HepG2 (cell line): ENCODE measurements around the gene AGT. TPM values are rescaled to one million over a fixed set of nuclear protein-coding genes. Genes with fewer than 3 reads are reported as not detected.

ENCODE experiments used
- GRHL1 ChIP-seq: sonication (generic); formaldehyde crosslinking; conservative IDR thresholded peaks from 2 replicates; pipeline ENCODE4 v1.8.0; 2022; ENCODE audit warnings: missing genetic modification reagents
- HDAC2 ChIP-seq: sonication (generic); formaldehyde crosslinking; IDR thresholded peaks from 2 replicates; pipeline ENCODE4 v1.4.0; 2020; ENCODE audit warnings: missing genetic modification reagents
- NCOA1 ChIP-seq: sonication (generic); formaldehyde crosslinking; IDR thresholded peaks from 2 replicates; pipeline ENCODE4 v1.9.0; 2021; ENCODE audit warnings: missing genetic modification reagents
- TBL1XR1 ChIP-seq: fragments of 150-350 bp; IDR thresholded peaks from 2 replicates; pipeline ENCODE4 v1.6.1; 2014; ENCODE audit warnings: borderline replicate concordance, low read length; ENCODE audit not compliant: partially characterized antibody
- ZBTB8A ChIP-seq: sonication (generic); formaldehyde crosslinking; IDR thresholded peaks from 2 replicates; pipeline ENCODE4 v1.4.0; 2020; ENCODE audit warnings: mild to moderate bottlenecking, low read depth, missing genetic modification reagents, borderline replicate concordance
- ZC3H4 ChIP-seq: sonication (generic); formaldehyde crosslinking; IDR thresholded peaks from 2 replicates; pipeline ENCODE4 v1.4.0; 2020; ENCODE audit warnings: missing genetic modification reagents, borderline replicate concordance
- ZNF382 ChIP-seq: sonication (generic); formaldehyde crosslinking; IDR thresholded peaks from 2 replicates; pipeline ENCODE4 v1.5.0; 2020; ENCODE audit warnings: missing genetic modification reagents, mild to moderate bottlenecking, borderline replicate concordance
- ZNF605 ChIP-seq: sonication (generic); formaldehyde crosslinking; IDR thresholded peaks from 2 replicates; pipeline ENCODE4 v1.8.0; 2022; ENCODE audit warnings: mild to moderate bottlenecking, missing genetic modification reagents
- ZNF83 ChIP-seq: sonication (generic); formaldehyde crosslinking; IDR thresholded peaks from 2 replicates; pipeline ENCODE4 v1.4.0; 2020; ENCODE audit warnings: missing genetic modification reagents, mild to moderate bottlenecking, borderline replicate concordance
- ZSCAN5A ChIP-seq: sonication (generic); formaldehyde crosslinking; IDR thresholded peaks from 2 replicates; pipeline ENCODE4 v1.8.0; 2022; ENCODE audit warnings: mild to moderate bottlenecking, missing genetic modification reagents, borderline replicate concordance
- polyA plus RNA-seq, 8 experiments: library from polyadenylated mRNA; depleted of rRNA in 3 of 8; stranded (reverse) in 7 of 8; unstranded in 1 of 8; fragments of >200 nt; fragmentation: Illumina TruSeq in 4 of 8; extraction: Trizol in 4 of 8; gene quantifications; 2 replicates each; pipeline versions ENCODE4 v1.2.1 to v1.2.3, GENCODE V29; 2011 to 2016; ENCODE audit warnings: low read depth in 4 of 8, missing spikeins in 1 of 8, mixed read lengths in 1 of 8; ENCODE audit not compliant: insufficient read depth in 1 of 8
- total RNA-seq, 5 experiments: library from RNA; depleted of rRNA; stranded (reverse); fragments of >200 nt; fragmentation: Illumina TruSeq; extraction: Trizol; gene quantifications; 2 replicates each; pipeline ENCODE4 v1.2.3, GENCODE V29; 2016; ENCODE audit warnings: low read depth in 1 of 5
- TF ChIP-seq, protein P1 (sequence below): sonication (generic); formaldehyde crosslinking; IDR thresholded peaks from 2 replicates; pipeline ENCODE4 v1.4.0; 2020; ENCODE audit warnings: missing genetic modification reagents
- TF ChIP-seq, protein P2 (sequence below): sonication (generic); formaldehyde crosslinking; IDR thresholded peaks from 2 replicates; pipeline ENCODE4 v1.8.1; 2022; ENCODE audit warnings: mild to moderate bottlenecking, missing genetic modification reagents
- TF ChIP-seq, protein P3 (sequence below): IDR thresholded peaks from 2 replicates; pipeline ENCODE4 v1.6.1; 2018; ENCODE audit warnings: missing genetic modification reagents

The AGT gene
- total and polyA plus RNA-seq, 2 of the 13 experiments (the other 11 are each of a cell fraction or from before 2014, with no cell fraction given), result 892 to 2,071 TPM

DNA sequence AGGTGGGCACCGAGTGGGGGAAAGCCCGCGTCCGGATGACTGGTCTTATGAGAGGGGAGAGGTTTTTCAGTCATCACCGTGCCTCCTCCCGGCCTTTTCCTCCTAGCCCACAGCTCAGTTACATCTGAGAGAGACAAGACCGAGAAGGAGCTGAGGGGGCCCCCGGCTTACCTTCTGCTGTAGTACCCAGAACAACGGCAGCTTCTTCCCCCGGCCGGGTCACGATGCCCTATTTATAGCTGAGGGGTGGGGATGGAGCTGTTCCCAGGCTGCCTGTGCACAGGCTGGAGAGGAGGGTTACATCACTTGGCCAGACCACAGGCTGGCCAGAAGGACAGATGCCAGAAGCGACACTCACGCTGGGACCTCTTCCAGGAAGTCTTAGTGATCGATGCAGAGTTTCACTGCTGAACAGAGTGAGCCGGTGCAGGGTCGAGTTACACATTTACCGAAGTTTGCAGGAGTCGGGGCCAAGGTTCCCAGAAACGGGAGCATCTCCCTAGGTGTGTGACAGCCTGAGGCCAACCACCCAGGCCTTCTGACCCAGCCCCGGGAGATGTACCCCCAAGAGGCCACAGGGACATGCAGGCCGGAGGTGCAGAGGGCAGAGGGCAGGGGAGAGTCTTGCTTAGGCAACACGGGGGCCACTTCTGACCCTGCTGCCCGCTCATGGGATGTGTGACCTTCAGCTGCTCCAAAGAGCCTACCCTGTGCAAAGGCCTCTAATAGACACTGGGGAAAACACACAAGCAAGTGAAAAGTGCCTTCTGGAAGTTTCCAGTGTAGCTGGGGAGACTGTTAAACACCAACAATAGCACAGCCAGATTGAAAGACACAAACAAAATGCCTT, at the start of gene AGT (continued):
- TF ChIP-seq GRHL1 (no peak), ZNF605 (CRISPR knock-in tag) (peak; percentile 75; the same call in 1 of the 2 replicates), ZBTB8A (CRISPR knock-in tag) (no peak), ZC3H4 (CRISPR knock-in tag) (no peak), ZNF83 (CRISPR knock-in tag) (no peak), HDAC2 (CRISPR knock-in tag) (peak; percentile 97), ZSCAN5A (peak; percentile 31; the same call in 1 of the 2 replicates), TBL1XR1 (peak; percentile 63), ZNF382 (CRISPR knock-in tag) (no peak), NCOA1 (CRISPR knock-in tag) (peak; percentile 99)
- TF ChIP-seq, protein P1, sequence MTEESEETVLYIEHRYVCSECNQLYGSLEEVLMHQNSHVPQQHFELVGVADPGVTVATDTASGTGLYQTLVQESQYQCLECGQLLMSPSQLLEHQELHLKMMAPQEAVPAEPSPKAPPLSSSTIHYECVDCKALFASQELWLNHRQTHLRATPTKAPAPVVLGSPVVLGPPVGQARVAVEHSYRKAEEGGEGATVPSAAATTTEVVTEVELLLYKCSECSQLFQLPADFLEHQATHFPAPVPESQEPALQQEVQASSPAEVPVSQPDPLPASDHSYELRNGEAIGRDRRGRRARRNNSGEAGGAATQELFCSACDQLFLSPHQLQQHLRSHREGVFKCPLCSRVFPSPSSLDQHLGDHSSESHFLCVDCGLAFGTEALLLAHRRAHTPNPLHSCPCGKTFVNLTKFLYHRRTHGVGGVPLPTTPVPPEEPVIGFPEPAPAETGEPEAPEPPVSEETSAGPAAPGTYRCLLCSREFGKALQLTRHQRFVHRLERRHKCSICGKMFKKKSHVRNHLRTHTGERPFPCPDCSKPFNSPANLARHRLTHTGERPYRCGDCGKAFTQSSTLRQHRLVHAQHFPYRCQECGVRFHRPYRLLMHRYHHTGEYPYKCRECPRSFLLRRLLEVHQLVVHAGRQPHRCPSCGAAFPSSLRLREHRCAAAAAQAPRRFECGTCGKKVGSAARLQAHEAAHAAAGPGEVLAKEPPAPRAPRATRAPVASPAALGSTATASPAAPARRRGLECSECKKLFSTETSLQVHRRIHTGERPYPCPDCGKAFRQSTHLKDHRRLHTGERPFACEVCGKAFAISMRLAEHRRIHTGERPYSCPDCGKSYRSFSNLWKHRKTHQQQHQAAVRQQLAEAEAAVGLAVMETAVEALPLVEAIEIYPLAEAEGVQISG (CRISPR knock-in tag), result peak; percentile 91
- TF ChIP-seq, protein P2, sequence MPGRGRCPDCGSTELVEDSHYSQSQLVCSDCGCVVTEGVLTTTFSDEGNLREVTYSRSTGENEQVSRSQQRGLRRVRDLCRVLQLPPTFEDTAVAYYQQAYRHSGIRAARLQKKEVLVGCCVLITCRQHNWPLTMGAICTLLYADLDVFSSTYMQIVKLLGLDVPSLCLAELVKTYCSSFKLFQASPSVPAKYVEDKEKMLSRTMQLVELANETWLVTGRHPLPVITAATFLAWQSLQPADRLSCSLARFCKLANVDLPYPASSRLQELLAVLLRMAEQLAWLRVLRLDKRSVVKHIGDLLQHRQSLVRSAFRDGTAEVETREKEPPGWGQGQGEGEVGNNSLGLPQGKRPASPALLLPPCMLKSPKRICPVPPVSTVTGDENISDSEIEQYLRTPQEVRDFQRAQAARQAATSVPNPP, result peak; percentile 58; the same call in 1 of the 2 replicates
- TF ChIP-seq, protein P3, sequence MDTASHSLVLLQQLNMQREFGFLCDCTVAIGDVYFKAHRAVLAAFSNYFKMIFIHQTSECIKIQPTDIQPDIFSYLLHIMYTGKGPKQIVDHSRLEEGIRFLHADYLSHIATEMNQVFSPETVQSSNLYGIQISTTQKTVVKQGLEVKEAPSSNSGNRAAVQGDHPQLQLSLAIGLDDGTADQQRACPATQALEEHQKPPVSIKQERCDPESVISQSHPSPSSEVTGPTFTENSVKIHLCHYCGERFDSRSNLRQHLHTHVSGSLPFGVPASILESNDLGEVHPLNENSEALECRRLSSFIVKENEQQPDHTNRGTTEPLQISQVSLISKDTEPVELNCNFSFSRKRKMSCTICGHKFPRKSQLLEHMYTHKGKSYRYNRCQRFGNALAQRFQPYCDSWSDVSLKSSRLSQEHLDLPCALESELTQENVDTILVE, result peak; percentile 87
